ENCODE results near the gene LRRC74B.
"Not testable (repeated sequence)": the region's sequence is repeated elsewhere in the genome, so short reads cannot be mapped to it uniquely, and the experiment has no call there.

DNA sequence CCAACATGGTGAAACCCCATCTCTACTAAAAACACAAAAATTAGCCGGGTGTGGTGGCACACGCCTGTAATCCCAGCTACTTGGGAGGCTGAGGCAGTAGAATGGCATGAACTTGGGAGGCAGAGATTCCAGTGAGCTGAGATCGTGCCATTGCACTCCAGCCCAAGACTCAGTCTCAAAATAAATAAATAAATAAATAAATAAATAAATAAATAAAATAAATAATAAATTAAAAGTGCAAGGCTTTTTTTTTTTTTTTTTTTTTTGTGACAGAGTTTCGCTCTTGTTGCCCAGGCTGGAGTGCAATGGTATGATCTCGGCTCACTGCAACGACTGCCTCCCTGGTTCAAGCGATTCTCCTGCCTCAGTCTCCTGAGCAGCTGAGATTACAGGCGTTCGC is 51.1 kb downstream of the LRRC74B start:
- not testable (repeated sequence) for TF ChIP-seq SUZ12 (IDR thresholded peaks at IDR 0.05; ENCODE audit: extremely low read depth, insufficient read depth, insufficient read length); YY1 (IDR thresholded peaks at IDR 0.05; ENCODE audit: insufficient read depth, insufficient read length)
